HG02642 (cell line): Measurements from ENCODE around the gene TWIST2.

ENCODE experiments used
- ATAC-seq: cut with Tn5 transposase; IDR thresholded peaks from one replicate; pipeline ENCODE4 v1.9.1; 2021; ENCODE audit warnings: mild to moderate bottlenecking; ENCODE audit not compliant: unreplicated experiment, poor library complexity

The TWIST2 gene

GRCh38 chr2:238870261-238870660 lies 22.4 kb downstream of the TWIST2 start:
- no peak for ATAC-seq

- ATAC-seq = no peak
Observed at GRCh38 chr2:238872026-238872425, 24.1 kb downstream of the TWIST2 start.

DNA sequence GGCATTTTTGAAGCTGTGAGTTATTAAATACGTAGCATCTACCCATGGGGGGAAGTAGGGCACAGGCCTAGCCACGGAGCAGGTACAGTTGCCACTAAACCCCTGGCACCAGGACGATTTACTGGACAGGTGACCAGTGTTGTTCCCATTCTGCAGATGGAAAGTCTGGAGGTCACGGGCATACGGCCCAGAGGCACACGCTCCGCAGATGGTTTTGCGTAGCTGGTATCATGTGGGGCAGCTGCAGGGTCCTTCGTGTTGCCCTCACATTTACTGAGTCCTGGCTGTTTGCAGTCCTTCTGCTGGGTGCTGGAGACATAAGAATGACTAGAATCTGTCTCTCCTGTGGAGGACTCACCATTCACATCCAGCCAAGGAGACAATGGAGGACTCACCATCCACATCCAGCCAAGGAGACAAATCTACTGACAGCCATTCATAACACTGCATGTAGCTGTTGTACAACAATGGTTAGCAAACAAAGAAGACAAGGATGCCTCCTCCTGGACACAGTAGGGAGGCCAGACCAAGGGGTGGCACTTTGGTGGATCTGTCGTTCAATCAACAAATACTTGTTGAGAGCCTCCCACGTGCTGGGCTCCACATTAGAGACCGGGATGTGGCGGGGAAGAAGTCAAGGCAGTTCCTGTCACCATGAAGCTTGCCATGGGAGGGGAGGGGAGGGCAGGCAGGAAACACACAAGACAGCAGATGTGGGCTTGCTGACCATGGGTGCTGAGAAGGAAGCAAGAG lies 24.9 kb downstream of the TWIST2 start:
- no peak for ATAC-seq

DNA sequence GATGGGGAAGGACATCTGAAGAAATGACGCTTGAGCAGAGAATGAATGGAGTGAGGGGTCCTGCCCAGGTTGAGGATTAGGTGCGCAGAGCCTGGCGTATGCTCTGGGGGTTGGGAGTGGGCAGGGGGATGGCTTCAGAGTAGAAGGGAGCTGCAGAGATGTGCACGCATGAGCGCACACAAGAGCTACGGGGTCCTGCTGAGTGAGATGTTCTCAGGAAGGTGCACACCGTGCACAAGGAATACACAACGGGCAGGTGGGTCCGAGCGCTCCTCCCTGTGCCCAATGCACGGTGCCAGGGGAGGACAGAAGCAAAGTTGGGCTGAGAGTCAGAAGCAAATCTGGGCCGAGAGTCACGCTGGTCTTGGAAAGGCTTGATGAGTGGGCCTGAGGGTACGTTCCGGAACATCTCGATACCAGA lies 25.5 kb downstream of the TWIST2 start:
- no peak for ATAC-seq

DNA sequence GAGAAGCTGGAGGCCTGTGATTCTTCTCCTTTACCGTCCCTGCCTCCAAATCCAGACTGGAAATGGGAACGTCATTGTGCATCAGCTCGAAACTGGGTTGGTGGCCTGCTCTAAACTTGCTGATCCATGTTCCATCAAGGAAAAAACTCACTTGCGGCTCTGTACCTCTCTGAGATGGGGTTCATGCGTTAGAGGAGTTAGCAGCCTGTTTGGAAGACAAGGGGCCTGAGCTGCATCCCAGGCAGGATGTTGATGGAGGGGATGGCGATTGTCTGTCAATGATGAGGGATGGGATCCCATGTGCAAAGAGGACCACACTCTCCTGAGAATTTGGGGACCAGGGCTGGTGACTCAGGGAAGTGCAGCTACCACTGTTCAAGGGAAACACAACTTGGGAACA lies 26.0 kb downstream of the TWIST2 start:
- no peak for ATAC-seq

- ATAC-seq = no peak
Observed at GRCh38 chr2:238874330-238875050, 26.6 kb downstream of the TWIST2 start.

GRCh38 chr2:238875101-238875470 lies 27.2 kb downstream of the TWIST2 start:
- no peak for ATAC-seq

GRCh38 chr2:238875471-238876231 lies 27.8 kb downstream of the TWIST2 start:
- no peak for ATAC-seq

DNA sequence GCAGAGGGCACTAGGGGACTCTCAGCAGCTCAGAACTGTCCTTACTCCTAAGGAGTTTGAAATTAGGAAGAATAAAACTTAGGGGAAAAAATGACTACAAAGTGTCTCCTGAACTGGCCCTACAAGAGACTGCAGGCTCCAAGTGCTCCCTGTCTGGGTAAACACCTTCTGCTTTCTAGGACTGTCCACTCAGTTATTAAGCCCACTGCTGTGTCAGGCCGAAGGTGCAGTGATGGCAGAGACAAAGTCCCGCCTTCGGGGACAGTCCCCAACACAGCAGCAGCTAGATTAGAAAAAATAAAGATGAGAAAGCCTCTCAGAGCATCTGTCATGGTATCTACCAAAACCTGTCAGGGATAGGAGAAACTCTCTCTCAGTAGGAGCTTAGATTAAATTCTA lies 28.3 kb downstream of the TWIST2 start:
- ATAC-seq = no peak

GRCh38 chr2:238878051-238878735 lies 30.3 kb downstream of the TWIST2 start:
- no peak for ATAC-seq

GRCh38 chr2:238879043-238879442 lies 31.2 kb downstream of the TWIST2 start:
- ATAC-seq = no peak

DNA sequence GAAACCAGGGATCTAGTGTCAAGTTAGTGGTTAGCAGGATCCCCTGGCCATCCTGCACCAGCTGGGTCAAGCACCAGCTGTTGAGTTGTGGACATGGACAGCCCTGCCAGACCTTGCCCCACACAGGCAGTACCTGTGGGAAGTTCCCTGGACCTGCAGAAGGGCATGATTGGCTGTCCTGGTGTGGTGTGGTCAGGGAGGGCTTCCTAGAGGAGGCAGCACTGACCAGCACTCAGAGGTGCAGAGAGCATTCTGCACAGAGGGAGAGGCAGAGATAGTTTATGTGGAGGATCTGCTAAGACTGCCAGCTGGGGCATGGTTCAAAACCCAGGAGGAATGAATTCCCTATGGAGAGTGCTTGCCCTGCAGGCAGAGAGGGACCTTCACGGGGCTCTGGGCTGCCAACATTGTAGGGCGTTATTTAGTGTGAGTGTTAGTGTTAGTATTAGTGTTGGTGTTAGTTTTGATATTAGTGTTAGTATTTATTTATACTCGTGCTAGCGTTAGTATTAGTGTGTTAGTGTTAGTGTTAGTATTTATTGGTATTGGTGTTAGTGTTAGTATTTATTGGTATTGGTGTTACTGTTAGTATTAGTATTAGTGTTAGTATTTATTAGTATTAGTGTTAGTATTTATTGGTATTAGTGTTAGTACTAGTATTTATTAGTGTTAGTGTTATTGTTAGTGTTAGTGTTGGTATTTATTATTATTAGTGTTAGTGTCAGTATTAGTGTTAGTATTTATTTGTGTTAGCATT lies 31.9 kb downstream of the TWIST2 start:
- ATAC-seq = no peak

- ATAC-seq = no peak
Observed at GRCh38 chr2:238881353-238882081, 33.6 kb downstream of the TWIST2 start.

DNA sequence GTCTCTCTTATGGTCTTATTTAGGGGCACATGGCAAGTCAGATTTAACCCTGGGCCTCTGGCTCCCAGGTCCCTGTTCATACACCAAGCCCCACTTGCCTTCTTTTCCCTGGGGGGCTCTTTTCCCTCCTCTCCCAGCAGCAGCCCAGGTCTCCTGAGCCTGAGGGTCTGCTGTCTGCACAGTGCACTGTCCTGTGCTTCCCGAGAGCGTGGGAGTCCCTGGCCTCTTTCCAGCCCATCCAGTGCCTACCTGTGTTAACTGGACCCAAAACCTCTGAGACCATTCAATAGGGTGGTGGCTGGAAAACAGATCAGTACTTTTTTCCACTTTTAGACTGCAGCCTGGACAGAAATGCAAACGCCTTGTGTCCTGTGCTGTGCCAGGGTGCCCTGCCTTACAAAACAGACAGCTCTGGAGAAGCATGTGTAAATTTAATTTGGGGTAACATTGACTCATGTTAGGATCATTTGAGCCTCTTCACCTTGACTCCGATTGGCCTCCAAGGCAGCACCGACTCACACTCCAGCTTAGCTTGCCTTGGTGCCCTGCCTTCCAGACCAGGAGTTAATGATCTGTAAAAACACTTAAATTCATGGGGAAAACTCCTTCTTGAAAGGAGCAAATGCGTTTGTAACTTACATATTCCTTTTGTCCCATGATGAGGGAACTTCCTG lies 34.3 kb downstream of the TWIST2 start:
- ATAC-seq = no peak

DNA sequence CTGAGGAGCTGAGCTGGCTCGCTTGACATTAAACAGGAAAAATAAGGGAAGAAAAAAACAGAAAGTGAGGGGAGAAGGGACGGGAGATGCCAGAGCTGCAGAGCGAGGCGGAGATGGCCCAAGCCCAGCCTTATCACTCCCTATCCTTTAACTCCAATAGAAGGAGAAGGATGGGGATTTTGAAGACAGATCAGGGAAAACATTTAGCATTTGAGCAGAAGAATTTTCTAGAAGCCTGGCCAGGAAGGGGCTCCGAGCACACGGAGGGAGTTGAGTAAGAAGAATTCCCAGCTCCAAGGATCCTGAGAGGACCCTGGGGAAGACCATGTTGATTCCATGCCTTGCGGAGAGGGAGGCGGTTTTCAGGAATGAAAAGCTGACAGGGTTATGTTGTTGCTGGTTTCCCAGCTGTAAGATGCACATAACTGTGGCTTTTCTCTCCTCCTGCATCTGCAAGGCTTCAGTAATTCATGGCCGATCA lies 35.6 kb downstream of the TWIST2 start:
- ATAC-seq = no peak

DNA sequence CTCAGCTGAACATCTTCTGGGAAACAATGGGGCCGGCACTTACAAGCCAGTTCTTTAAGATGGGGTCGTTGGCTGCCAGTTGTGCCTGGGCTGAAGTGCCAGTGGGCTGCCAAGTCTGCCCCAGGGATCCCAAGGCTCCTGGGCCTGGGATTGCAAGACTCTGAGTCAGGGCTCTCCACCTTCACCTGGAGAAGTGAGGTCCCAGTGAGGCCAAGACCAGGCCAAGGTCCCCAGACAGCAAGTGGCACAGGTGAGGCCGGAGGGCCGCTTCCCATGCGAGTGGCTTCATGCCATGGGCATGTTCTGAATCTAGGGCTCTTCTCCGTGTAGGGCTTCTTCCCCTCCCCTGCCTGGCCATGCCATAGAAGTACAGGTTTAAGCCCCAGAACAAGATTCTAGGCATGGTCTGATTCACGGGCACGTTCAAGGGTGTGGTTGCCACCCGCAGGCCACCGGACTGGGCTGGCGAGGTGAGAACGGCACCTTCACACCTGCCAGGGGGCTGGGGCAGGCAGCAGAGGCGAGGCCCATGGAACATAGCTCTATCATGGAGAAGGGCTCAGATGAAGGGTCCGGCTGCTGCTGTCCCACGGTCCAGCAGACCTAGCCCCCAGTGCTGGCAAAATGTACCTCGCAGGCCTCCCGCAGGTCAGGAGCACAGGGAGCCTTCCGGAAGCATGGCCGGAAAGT lies 36.4 kb downstream of the TWIST2 start:
- ATAC-seq = no peak

GRCh38 chr2:238884812-238885408 lies 37.0 kb downstream of the TWIST2 start:
- no peak for ATAC-seq
